Stimulated activated CD8-positive, alpha-beta memory T cell treated with anti-CD3 and anti-CD28 coated beads, Interleukin-2, amount 100 ng/mL, for 1 hour (primary cell): ENCODE measurements around the gene KIAA1671.

ENCODE experiments used
- DNase-seq, 2 donors: peaks; one replicate each; pipeline ENCODE4 v3.0.0-alpha.2; 2020; ENCODE audit warnings: low read depth in 2 of 2

KIAA1671 gene

DNA sequence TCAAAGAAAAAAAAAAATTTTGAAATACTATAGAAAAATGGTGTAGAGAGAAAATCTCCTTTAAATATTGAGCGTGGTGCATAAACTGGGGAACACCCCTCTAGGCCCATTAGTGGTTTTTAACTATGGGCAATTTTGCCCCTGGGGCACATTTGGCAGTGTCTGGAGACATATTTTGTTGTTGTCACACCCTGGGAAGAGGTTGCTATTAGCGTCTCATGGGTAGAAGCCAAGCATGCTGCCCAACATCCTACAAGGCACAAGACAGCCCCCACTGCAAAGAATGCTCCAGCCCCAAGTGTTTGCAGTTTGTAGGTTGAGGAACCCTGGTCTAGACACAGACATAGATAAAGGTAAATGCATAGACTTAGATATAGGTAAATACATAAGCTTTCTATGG, 92.6 kb downstream of the KIAA1671 start:
- DNase-seq = no peak

DNA sequence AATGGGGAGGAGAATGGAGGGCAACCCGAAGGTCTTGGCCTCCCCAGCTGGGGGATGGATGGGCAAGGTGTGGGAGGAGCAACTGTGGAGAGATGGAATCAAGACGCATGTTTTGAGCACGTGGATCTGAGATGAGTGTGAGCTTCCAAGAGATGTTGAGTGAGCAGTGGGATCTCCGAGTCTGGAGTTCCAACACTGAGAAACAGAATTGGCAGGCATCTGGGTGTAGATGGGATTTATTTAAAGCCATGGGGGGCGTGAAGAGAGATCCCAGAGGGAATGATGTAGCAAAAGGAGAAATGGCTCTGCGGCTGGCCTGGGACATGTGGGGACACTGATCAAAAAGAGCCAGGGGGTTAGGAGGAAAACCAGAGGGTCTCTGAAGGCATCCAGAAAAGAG, 95.6 kb downstream of the KIAA1671 start:
- no peak for DNase-seq

DNA sequence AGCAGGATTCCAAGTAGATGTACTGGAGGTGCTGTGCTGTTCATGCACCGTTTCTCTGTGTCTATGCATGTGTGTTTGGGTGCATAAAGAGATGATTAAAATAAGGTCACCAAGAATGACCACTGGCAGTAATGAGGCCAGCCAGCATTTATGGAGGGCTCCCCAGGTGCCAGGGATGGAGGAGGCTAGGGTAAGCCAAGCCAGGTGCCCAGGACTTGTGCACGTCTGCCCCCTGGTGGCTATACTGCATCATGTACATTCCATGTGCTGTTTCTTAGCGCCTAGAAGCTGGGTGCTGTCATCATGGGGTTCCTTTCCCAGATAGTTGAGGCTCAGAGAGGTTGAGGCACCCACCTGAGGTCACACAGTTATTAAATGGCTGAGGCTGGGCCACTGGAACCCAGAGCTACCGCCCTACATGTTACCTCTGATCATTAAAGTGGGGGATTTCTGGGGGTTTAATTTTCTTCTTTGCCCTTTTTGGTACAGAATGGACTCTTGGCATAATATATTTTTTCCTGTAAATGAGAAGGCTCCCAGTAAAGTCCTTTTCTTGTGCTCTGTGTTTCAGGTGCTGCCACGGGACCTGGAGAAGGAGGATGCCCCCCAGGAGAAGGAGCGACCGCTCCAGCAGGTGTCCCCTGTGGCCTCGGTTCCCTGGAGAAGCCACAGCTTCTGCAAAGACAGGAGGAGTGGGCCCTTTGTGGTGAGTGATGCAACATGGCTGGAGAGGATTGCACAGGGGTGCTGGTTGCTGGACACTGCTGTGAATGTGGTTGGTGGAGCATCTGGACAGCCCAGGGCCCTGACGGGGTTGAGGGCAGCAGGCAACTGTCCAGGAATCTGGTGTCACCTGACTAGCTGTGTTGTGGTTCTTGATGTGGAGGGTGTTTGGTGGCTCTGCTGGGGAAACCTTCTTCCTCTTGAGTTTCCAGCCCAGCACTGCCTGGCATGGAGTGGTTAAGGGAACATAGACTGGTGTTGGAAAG, 96.4 kb downstream of the KIAA1671 start:
- DNase-seq = peak; percentile 33 to 52

DNA sequence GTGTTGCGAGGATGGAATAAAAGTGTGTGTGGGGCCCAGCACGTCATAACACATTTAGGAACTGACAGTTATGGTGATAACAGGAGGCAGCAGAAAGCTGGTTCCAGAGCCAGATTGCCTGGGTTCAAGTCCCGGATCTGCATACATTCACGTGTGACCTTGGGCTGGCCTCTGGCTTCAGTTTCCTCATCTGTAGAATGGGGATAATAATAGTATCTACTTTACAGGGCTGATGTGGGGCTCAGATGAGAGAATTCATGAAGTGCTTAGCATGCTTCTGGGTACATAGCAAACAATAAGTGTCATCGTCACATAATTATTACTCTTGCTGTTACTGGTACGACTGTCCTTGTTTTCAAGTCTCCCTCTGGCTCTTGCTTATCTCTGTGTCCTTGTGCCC, 97.3 kb downstream of the KIAA1671 start:
- DNase-seq = no peak

DNA sequence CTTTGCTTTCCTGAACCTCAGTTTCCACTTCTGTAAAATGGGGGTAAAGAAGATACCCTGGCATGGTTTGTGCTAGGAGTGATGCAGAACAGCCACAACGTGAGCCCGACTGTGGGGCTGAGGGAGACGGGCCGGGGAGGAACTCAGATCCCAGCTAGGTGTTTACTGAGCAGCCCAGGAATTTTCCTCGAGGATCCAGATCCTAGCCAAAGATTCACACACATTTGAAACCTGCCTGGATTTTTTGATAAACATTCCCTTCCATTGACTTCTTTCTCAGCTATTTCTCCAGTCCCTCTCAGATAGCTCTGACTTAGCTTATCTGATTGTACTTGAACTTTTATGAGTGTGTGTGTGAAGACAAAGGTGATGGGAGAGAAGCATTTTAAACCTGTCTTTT, 98.0 kb downstream of the KIAA1671 start:
- DNase-seq = no peak

DNA sequence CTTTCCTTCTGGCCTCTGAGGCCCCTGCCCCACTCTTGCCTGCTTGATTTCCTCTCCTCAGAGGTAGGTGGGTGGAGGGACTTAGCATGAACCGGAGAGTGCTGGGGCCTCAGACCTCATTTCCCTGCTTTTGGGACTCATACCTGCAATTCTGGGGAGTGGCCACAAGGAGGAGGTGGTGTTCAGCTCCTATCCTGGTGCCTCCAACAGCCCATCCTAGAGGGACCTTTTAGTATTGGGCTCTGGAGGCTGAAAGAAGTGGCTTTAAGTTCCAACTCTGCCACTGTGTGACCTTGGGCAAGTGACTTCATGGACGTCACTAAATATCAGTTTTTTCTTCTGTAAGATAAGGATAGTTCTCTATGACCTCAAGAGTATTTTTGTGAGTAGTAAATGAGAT, 98.6 kb downstream of the KIAA1671 start:
- no peak for DNase-seq

DNA sequence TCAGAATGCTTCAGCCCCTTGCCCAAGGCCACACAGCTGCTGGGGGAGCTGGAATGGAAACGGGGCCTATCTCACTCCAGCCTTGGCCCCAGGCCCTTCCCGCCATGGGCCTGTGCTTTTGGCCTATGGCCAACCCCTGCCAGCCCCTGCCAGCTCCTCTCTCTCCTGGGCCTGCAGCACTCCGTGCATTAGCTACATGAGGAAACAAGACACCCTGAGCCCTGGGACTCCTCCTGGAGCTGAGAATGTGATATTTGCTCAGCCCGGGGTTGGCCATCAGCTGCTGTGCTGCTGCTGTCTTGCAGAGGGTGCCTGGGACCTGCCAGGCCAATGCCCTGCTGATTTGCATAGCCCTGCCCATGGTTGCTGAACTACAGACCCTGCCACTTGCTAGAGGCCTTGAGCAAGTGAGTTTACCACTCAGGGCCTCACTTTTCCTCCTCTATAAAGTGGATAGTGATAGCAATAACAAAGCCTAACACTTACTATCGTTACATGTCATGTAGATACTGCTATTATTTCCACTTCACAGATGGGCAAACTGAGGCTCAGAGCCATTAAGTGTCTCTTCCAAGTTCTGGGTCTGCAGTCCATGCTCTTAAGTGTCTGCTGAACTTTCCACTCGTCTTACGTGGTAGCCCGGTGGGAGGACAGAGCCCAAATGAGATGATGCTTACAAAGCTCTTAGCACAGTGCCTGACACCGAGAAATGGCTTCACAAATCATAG, 99.6 kb downstream of the KIAA1671 start:
- no peak for DNase-seq

DNA sequence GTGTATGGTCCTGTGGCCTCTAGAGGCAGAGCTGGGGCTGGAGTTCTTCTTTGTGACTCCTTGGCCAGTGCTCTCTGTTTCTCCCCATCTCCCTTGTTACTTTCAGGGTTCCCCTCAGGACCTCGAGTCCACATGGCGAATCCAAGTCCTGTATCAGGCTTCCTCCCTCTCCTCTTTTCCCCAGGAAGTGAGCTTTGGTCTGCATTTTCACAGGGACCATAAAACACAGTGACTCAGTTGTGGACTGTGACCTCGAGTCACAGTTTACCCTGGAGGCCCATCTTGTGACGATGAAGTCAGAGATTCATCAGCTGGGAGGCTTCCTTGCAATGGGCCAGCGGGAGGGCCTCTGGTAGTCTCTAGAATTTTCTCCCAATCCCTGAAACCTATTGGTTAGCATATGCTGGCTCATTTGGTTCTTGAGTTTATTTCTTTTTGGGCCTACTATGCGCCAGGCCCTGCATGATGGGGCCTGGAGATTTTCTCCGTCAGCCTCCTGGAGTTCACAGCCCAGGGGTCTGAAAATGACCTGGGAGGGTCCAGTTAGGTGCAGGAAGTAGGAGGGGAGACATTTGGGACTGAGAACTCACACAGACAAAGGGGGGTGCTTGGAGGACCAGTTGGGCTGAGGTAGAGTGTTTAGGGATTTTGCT, 100.8 kb downstream of the KIAA1671 start:
- DNase-seq = no peak

DNA sequence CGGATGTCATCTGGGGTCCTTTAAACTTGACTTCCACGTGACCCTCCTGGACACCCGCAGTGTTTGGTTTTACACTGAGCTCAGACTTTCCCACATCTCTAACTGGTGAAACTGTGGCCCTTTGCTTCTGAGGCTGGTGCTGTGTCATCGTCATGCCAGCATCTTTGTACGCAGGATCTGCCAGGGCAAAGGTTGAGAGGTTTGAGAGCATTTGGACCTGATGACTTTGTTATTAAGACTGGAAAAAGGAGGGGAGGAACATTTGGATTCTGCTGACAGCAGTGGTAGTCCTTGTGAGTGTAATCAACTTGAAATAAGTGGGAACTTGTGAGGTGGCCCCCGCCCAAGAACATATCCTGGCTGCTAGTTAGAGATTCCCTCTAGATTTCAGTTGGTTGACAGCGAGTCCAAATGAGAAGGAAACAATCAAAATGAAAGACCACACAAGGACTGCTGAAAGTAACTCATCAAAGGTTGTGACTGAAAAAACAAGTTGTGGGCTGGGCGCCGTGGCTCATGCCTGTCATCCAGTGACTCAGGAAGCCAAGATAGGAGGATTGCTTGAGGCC, 102.5 kb downstream of the KIAA1671 start:
- DNase-seq = peak in 1 of 2 donors; percentile 17

DNA sequence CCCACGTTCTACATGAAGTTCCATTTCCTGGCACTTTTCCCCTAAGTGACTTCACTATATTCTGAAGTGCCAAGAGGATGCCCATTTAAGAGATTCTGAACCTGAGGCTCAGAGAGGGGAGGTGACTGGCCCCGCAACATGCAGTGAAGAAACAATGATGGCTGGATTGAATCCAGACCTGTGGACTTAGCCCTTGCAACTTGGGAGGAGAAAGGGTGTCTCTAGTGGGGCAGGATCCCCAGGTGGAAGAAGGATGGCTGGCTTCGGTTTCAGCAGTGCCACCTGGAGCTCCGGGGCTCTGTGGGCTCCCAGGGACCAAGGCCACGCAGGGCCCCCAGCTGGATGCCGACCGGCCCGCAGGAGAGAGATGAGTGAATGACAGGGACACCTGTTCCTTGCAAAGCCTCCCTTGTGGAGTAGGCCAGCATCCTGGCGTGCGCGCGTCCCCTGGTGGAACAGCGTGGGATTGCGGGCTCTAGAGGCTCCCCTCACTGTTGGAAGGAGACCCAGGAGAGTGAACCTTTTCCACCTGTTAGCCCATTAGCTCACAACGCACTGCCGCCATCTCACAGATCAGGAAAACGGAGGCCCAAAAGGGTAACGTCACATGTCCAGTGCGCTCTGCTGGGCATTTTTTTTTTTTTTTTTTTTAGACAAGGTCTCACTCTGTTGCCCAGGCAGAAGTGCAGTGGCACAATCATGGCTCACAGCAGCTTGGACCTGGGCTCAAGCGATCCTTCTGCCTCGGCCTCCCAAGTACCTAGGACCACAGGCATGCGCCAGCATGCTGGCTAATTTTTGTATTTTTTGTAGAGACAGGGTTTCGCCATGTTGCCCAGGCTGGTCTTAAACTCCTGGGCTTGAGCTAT, 104.7 kb downstream of the KIAA1671 start:
- peak; percentile 39 to 45 for DNase-seq

DNA sequence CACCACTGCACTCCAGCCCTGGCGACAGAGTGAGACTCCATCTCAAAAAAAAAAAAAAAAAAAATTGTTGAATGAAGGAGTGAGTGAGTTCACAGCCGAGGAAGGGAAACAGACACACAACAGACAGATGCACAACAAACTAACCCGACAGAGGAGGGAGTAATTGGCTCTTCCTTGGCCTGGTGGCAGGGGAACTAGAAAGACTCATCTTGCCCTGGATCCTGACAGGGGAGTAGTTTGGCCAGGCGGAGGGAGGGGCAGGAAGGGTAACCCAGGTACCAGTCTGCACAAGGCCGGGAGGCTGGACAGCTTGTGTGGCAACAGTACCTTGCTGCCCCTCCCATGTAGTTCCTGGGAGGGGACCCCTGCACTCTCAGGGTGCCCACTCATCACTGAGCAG, 106.9 kb downstream of the KIAA1671 start:
- DNase-seq = no peak

DNA sequence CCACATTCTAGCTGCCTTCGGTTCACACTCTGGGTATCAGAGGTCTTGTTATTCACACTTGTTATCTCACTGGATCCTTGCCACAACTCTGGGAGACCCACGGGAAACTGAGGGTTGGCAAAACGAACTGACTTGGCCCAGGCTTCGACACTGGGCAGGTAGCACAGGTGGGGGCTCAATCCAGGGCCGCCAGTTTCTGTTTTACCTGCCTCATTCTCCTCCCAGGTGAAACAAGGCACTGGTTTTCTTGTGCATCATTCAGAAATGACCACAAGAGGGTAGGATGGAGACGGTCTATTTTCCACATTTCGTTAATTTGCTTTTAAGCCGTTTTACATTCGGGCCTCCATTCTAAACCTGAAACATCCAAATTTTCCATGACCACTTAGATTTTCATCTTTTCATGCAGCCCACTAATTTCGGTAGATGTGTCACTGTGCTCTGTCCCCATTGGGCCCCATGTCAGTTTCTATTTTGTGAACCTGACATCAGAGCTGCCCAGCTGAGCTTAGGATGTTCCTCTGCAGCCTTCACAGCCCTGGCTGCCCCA, 108.1 kb downstream of the KIAA1671 start:
- no peak for DNase-seq

DNA sequence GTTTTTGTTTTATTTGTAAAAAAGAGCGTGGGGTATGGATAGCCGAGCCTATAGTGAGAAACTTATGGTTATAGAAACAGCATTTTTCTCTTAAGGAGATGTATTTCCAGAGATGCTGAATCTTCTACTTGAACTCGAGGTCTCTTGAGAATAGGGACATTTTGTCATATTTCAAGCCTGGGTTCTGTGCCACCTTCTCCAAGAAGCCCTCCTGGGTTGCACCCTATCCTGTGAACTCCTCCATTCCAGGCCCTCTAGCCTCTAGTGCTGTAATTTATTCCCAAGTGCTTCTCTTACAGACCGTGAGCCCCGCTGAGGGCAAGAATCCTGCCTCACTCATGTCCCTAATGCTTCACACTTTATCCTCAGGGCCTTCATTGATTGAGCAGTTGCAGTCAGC, 108.6 kb downstream of the KIAA1671 start:
- no peak for DNase-seq

DNA sequence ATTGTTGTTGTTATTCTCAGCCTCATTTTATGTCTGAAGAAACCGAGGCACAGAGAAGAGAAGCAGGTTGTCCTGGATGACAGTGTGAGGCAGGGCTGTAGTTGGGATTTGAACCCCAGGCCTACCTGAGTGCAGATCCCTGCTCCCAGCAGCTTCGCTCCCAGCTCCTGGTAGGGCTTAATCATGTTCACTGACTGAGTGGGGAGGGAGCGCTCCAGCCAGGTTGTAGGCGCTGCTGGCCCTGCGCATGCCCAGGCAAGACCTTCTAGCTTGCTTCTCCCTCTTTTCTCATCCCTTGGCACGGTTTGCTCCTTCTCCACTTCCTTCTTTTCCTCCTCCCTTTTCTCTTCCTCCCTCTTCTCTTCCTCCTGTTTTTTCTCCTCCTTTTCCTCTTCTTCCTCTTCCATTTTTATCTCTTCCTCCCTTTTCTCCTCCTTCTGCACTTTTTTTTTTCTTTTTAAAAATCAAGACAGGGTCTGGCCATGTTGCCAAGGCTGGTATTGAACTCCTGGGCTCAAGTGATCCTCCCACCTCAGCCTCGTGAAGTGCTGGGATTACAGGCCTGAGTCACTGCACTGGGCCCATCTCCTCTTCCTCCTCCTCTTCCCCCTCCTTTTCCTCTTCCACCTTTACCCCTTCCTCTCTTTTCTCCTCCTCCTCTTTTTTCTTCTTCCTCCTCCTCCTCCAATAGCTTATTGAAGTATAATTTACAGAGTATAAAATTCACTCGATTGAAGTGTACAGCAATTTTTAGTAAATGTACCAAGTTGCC, 109.3 kb downstream of the KIAA1671 start:
- DNase-seq = no peak

DNA sequence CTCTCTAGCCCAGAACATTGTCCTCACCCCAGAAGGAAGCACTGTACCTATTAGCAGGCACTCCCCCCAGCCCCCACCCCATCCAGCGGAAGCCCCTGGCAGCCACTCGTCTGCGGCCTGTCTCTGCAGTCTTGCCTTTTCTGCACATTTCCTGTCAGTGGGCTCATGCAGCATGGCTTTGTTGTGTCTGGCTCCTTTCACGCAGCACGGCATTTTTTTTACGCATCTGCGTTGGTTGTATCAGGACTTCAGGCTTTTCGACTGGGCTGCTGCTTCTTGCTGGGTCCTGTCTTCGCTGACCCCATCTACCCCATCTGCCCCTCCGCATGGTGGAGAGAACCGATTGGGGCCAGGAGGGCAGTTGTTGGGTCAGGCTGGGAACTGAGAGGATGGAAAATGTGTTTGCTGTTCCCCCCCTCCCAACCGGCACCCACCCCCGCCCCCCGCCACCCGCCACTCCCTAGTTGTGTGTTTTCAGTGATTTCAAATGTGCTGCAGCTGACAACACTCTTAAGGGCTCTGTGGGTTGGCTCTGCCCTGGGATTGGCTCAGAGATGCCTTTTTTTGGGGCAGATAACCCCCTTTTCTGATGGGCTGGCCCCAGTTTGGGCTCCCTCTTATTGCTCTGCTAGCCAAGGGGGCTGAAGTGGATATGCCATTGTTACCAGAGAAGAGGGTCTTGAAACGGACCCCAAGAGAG, 110.0 kb downstream of the KIAA1671 start:
- DNase-seq = peak; percentile 53 to 64

DNA sequence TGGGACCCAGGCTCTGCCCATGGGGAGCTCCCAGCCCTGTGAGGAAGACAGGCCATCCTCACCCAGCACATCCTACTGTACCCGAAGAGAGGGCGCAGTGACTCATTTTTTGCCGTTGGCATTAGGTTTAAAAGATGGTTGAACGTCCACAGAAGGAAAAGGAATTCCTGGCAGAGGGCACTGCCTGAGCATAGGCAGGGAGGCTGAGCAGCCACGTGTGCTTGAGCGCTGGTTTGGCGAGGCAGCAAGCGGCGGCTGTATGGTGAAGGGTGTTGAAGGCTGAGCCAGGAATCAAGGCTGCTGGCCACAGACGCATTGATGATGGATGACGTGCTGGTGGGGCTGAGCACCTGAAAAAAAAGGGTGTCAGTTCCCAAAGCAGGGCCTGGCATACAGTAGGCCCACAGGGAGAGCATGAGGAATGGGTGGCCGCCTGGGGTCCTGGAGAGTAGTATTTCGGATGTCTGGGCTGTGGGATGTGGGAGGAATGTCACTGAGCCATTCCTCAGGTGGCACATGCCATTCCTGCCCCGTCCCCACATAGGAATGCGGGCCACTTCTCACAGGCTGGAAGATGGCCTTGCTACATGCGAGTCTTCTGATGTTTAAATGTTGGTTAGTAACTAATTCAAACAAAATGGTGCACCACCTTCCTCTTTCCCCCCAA, 112.5 kb downstream of the KIAA1671 start:
- DNase-seq = no peak

DNA sequence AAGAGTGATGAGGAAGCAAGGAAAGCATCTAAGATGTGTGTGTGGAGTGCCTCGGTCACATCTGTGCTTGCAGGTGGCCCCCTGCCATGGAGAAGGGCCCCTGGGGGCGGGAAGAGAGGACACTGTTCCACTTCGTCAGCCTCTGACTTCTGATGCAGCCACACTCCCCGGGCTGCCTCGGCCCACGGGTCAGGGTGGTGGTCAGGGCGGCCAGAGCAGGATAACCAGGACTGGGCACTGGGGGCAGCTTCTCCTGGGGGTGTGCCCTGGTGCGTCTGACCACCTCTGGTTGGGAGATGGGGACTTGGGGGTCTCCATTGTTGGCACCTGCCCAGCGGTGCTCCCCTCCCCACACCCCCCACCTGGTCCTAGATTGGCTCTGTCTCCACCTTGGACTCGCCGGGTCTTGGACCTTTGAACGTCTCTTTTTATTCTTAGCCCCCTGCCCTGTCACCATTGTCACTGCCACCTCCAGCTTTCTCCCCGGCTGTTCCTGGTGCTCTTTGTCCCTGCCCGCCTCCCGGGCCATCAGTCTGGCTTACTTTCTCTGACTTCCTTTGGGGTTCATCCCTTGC, 114.4 kb downstream of the KIAA1671 start:
- DNase-seq = no peak

DNA sequence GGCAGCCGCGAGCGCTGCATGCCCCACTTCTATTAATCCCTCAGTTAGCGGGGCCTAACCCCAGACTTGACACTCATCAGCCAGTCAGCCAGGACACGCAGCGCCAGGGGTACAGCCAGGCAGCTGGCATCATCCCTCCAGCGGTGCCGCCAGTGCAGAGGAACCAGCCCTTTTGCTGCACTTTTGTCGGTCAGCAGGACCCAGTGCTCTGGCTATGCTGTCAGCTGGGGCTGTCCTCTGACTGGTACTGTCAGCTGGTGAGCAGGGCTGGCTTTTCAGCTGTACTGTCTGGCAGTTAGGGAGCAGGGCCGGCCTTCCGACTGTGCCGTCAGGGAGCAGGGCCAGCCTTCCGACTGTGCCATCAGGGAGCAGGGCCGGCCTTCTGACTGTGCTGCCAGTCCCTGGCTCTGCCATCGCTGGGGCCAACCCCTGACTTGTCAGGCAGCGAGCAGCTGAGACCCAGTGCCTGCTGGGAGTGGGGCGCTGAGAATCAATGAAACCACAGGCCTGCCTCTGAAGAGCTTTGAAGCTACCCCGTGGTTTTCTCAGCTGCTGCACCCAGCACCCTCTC, 115.4 kb downstream of the KIAA1671 start:
- DNase-seq = peak; percentile 62 to 63
